HG03135 (cell line): ENCODE measurements around the gene CDHR4.

ENCODE experiments used
- ATAC-seq: cut with Tn5 transposase; IDR thresholded peaks from one replicate; pipeline ENCODE4 v1.9.1; 2021; ENCODE audit warnings: mild to moderate bottlenecking, moderate library complexity; ENCODE audit not compliant: unreplicated experiment

Gene CDHR4

DNA sequence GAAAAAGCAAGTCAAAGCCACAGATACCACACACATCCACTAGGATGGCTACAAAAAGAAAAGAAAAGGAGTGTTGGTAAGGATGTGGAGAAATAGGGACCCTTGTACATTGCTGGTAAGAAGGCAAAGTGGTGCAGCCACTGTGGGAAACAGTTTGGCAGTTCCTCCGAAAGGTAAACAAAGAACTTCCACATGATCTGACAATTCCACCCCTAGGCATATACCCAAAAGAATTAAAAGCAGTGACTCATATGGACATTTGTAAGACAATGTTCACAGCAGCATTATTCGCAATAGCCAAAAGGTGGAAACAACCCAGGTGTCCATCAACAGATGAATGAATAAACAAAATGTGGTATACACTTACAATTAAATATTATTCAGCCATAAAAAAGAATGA is 53.7 kb downstream of the CDHR4 start:
- ATAC-seq = no peak
